ENCODE measurements around the gene POU2F3.
"Not testable (repeated sequence)": the region's sequence is repeated elsewhere in the genome, so short reads cannot be mapped to it uniquely, and the experiment has no call there.

Gene POU2F3

GRCh38 chr11:120243221-120243620 lies 3.3 kb downstream of the POU2F3 start:
- no peak overlapping the region for H3K4me3 ChIP-seq (ENCODE audit: low read depth, low read length)
- DNase-seq (ENCODE audit: low read depth), result no peak
- TF ChIP-seq MAX (IDR thresholded peaks at IDR 0.05; ENCODE audit: low read depth, low read length) (no peak), POLR2A (IDR thresholded peaks at IDR 0.05; ENCODE audit: extremely low read depth, insufficient read length) (no peak), MYC (IDR thresholded peaks at IDR 0.05; ENCODE audit: low read depth, low read length) (no peak), CTCF (IDR thresholded peaks at IDR 0.05; ENCODE audit: low read depth, low read length) (no peak)

- TF ChIP-seq MAX (IDR thresholded peaks at IDR 0.05; ENCODE audit: low read depth, low read length) (no peak), POLR2A (IDR thresholded peaks at IDR 0.05; ENCODE audit: extremely low read depth, insufficient read length) (no peak), MYC (IDR thresholded peaks at IDR 0.05; ENCODE audit: low read depth, low read length) (no peak), CTCF (IDR thresholded peaks at IDR 0.05; ENCODE audit: low read depth, low read length) (no peak)
- DNase-seq (ENCODE audit: low read depth), result peak; percentile 40
- H3K4me3 ChIP-seq (ENCODE audit: low read depth, low read length), result no peak overlapping the region
Observed at GRCh38 chr11:120244476-120245365, 4.8 kb downstream of the POU2F3 start.

GRCh38 chr11:120245434-120245833 lies 5.5 kb downstream of the POU2F3 start:
- H3K4me3 ChIP-seq (ENCODE audit: low read depth, low read length), result no peak overlapping the region
- no peak for DNase-seq (ENCODE audit: low read depth)
- TF ChIP-seq POLR2A (IDR thresholded peaks at IDR 0.05; ENCODE audit: extremely low read depth, insufficient read length) (no peak), MAX (IDR thresholded peaks at IDR 0.05; ENCODE audit: low read depth, low read length) (no peak), MYC (IDR thresholded peaks at IDR 0.05; ENCODE audit: low read depth, low read length) (no peak), CTCF (IDR thresholded peaks at IDR 0.05; ENCODE audit: low read depth, low read length) (no peak)

- H3K4me3 ChIP-seq (ENCODE audit: low read depth, low read length), result no peak overlapping the region
- TF ChIP-seq MAX (IDR thresholded peaks at IDR 0.05; ENCODE audit: low read depth, low read length) (no peak), MYC (IDR thresholded peaks at IDR 0.05; ENCODE audit: low read depth, low read length) (no peak), POLR2A (IDR thresholded peaks at IDR 0.05; ENCODE audit: extremely low read depth, insufficient read length) (no peak), CTCF (IDR thresholded peaks at IDR 0.05; ENCODE audit: low read depth, low read length) (no peak)
- peak; percentile 71 for DNase-seq (ENCODE audit: low read depth)
Observed at GRCh38 chr11:120248551-120249278, 8.8 kb downstream of the POU2F3 start.

- H3K4me3 ChIP-seq (ENCODE audit: low read depth, low read length), result no peak overlapping the region
- TF ChIP-seq MYC (IDR thresholded peaks at IDR 0.05; ENCODE audit: low read depth, low read length) (no peak), CTCF (IDR thresholded peaks at IDR 0.05; ENCODE audit: low read depth, low read length) (no peak), MAX (IDR thresholded peaks at IDR 0.05; ENCODE audit: low read depth, low read length) (no peak), POLR2A (IDR thresholded peaks at IDR 0.05; ENCODE audit: extremely low read depth, insufficient read length) (no peak)
- DNase-seq (ENCODE audit: low read depth), result no peak
Observed at GRCh38 chr11:120249279-120250262, 9.6 kb downstream of the POU2F3 start.

- not testable (repeated sequence) for H3K4me3 ChIP-seq (ENCODE audit: low read depth, low read length); DNase-seq (ENCODE audit: low read depth)
Observed at GRCh38 chr11:120253377-120253776, 13.4 kb downstream of the POU2F3 start.

Data from NB4 (cell line).